ENCODE results near the gene FN1.

- TF ChIP-seq EZH2 (IDR thresholded peaks at IDR 0.05; ENCODE audit: borderline replicate concordance, low read depth, low read length, poor library complexity, severe bottlenecking) (no peak), CTCF (conservative IDR thresholded peaks at IDR 0.05; ENCODE audit: low read depth, low read length) (no peak)
Observed at GRCh38 chr2:215418064-215418963, 17.6 kb downstream of the FN1 start.
